ENCODE data around the gene LRTM1.

DNA sequence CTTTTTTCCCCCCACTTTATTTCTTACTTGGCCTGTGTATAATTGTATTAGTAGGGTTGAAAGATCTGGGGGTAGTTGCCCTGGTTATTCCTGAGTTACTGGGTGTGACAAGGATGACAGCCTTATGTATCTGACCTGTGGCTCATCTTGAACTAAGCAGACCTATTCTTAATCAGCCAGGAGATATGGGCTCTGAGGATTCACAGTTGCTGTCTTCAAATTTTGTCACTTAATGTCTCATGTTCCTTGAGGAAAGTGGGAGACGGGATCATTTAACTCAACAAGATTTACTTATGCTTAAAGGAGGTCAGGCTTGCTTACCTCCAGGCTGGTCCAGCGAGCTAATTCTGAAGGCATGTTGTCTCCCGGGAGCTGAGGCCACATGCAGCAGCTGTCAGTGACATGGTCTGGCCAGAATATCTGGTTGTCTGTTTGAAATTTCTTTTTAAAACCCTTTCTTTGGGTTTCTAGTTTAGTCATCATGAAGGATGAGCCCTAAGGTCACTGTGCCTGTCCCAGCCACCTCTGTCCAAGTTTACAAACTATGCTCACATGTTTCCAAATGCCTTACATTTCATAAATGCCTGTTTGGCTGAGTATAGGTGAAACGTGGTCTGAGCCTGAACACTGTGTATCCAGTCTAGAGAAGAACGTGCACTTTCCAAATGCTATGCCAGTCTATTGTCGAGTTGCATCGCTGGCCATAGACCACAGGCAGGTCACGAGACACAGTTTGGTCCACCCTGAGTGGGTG is 26.8 kb downstream of the LRTM1 start:
- TF ChIP-seq, protein P1, sequence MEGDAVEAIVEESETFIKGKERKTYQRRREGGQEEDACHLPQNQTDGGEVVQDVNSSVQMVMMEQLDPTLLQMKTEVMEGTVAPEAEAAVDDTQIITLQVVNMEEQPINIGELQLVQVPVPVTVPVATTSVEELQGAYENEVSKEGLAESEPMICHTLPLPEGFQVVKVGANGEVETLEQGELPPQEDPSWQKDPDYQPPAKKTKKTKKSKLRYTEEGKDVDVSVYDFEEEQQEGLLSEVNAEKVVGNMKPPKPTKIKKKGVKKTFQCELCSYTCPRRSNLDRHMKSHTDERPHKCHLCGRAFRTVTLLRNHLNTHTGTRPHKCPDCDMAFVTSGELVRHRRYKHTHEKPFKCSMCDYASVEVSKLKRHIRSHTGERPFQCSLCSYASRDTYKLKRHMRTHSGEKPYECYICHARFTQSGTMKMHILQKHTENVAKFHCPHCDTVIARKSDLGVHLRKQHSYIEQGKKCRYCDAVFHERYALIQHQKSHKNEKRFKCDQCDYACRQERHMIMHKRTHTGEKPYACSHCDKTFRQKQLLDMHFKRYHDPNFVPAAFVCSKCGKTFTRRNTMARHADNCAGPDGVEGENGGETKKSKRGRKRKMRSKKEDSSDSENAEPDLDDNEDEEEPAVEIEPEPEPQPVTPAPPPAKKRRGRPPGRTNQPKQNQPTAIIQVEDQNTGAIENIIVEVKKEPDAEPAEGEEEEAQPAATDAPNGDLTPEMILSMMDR (IDR thresholded peaks at IDR 0.05), result no peak
- no peak for TF ChIP-seq EP300 (IDR thresholded peaks at IDR 0.05; ENCODE audit: low read depth)
